Frontal cortex (tissue), 1 donor: Measurements from ENCODE around the gene ADAM17. TPM values are rescaled to one million over a fixed set of nuclear protein-coding genes. Genes with fewer than 3 reads are reported as not detected.

ENCODE experiments used
- total RNA-seq: library from RNA; depleted of rRNA; stranded (reverse); fragments of >200 nt; gene quantifications from one replicate; pipeline ENCODE4 v1.2.3, GENCODE V29; 2014

ADAM17 gene
- total RNA-seq, 1 donor from 2014 or later, result 33.8 TPM

Other genes with a start within 250 kb of the ADAM17 start
- 45.7 TPM for gene ITGB1BP1, start 132.3 kb downstream of the ADAM17 start, total RNA-seq
- gene CPSF3, start 132.2 kb downstream of the ADAM17 start, total RNA-seq, result 39.9 TPM
- gene IAH1, start 81.3 kb downstream of the ADAM17 start, total RNA-seq, result 62.4 TPM
- gene YWHAQ, start 75.2 kb upstream of the ADAM17 start, total RNA-seq, result 701 TPM